Fibroblast of peridontal ligament (primary cell): Measurements from ENCODE around the gene NEK6.

Experiments
- DNase-seq: peaks from one replicate; pipeline ENCODE4 v3.0.0-alpha.2; 2010; ENCODE audit errors: extremely low read depth

The NEK6 gene

GRCh38 chr9:124279531-124280175, 21.9 kb downstream of the NEK6 start:
- DNase-seq = no peak

- DNase-seq = peak; percentile 37
These were observed 22.5 kb downstream of the NEK6 start for GRCh38 chr9:124280176-124280691.

- DNase-seq = no peak
These were observed 24.2 kb downstream of the NEK6 start for GRCh38 chr9:124281931-124282371.

GRCh38 chr9:124282442-124283227, 24.9 kb downstream of the NEK6 start:
- DNase-seq = peak; percentile 52

- no peak for DNase-seq
These were observed 25.6 kb downstream of the NEK6 start for GRCh38 chr9:124283228-124283814.

GRCh38 chr9:124284237-124284831, 26.6 kb downstream of the NEK6 start:
- DNase-seq = peak; percentile 77

GRCh38 chr9:124284940-124285441, 27.2 kb downstream of the NEK6 start:
- DNase-seq = peak; percentile 77

- no peak for DNase-seq
These were observed 27.7 kb downstream of the NEK6 start for GRCh38 chr9:124285490-124285889.

GRCh38 chr9:124285903-124286291, 28.1 kb downstream of the NEK6 start:
- peak; percentile 98 for DNase-seq

GRCh38 chr9:124286292-124286931, 28.7 kb downstream of the NEK6 start:
- DNase-seq = peak; percentile 89

- DNase-seq = no peak
These were observed 32.4 kb downstream of the NEK6 start for GRCh38 chr9:124290053-124290591.

GRCh38 chr9:124290743-124291554, 33.2 kb downstream of the NEK6 start:
- no peak for DNase-seq

GRCh38 chr9:124291801-124292396, 34.1 kb downstream of the NEK6 start:
- DNase-seq = no peak

- DNase-seq = no peak
These were observed 35.2 kb downstream of the NEK6 start for GRCh38 chr9:124292696-124293593.

GRCh38 chr9:124293718-124294506, 36.2 kb downstream of the NEK6 start:
- DNase-seq = no peak

GRCh38 chr9:124295159-124295794, 37.5 kb downstream of the NEK6 start:
- DNase-seq = no peak

- no peak for DNase-seq
These were observed 38.3 kb downstream of the NEK6 start for GRCh38 chr9:124296094-124296493.
